Measurements from ENCODE around the gene GTF2A2. TPM values are rescaled to one million over a fixed set of nuclear protein-coding genes. Genes with fewer than 3 reads are reported as not detected.

Gene GTF2A2
- polyA plus RNA-seq, 1 of the 3 experiments (the other 2 are of a cell fraction) = 77.4 TPM

GRCh38 chr15:59674361-59674877 lies 17.1 kb upstream of the GTF2A2 start:
- CTCF ChIA-PET = no interaction called here
- POLR2A ChIA-PET = no interaction called here
- H3K9me3 ChIP-seq = no peaks in the 10 kb centered on the region

GRCh38 chr15:59668556-59668955 lies 11.2 kb upstream of the GTF2A2 start:
- Histone ChIP-seq H3K4me3 (ENCODE audit: low read depth in 2 of 2, low read length in 1 of 2) (no peak overlapping the region), H3K27me3 (ENCODE audit: insufficient read depth) (no peaks in the 10 kb centered on the region), H3F3A (replicated peaks; ENCODE audit: insufficient read depth) (peaks cover 24% of the 10 kb centered on the region), H3K4me1 (ENCODE audit: control insufficient read depth in 1 of 2, insufficient read depth in 2 of 2, low read depth in 1 of 2, low read length in 1 of 2) (no peaks in the 10 kb centered on the region; a peak in 1 of 4 replicates), H4K20me1 (ENCODE audit: insufficient read depth) (no peaks in the 10 kb centered on the region; the same call in 1 of the 2 replicates), H3K27ac (ENCODE audit: low read depth in 2 of 2, low read length in 1 of 2) (no peak overlapping the region), H3K9me2 (no peaks in the 10 kb centered on the region), H3K9me3 (no peaks in the 10 kb centered on the region), H3K79me2 (ENCODE audit: insufficient read depth) (peaks cover 8% of the 10 kb centered on the region), H3K4me2 (no peak overlapping the region), H2AFZ (ENCODE audit: low read depth) (no peak overlapping the region), H3K36me3 (replicated peaks in 1 of 2; ENCODE audit: control insufficient read depth in 1 of 2, insufficient read depth in 2 of 2, low read length in 1 of 2) (peaks cover 73 to 88% of the 10 kb centered on the region in 2 experiments), H3K9ac (no peak overlapping the region)
- no peak for DNase-seq
- POLR2A ChIA-PET = no interaction called here
- CTCF ChIA-PET = interaction anchor here (1.3 kb wide), 1 partner anchor 140 kb away, joined by 3 read pairs; no protein-coding TSS in a partner anchor
- WGBS (ENCODE audit: low lambda C conversion rate) = 90% methylated on average over 8 of the region's 8 CpGs
- TF ChIP-seq NRF1 (IDR thresholded peaks at IDR 0.05; ENCODE audit: low read depth, low read length) (no peak), YY1 (IDR thresholded peaks at IDR 0.05; ENCODE audit: low read depth) (no peak), RAD21 (IDR thresholded peaks at IDR 0.05; ENCODE audit: low read length) (no peak), MXI1 (IDR thresholded peaks at IDR 0.05; ENCODE audit: low read depth, low read length) (no peak), RXRA (IDR thresholded peaks at IDR 0.05; ENCODE audit: borderline replicate concordance, low read depth) (no peak), TEAD4 (IDR thresholded peaks at IDR 0.05; ENCODE audit: borderline replicate concordance, insufficient read depth) (no peak), SIN3A (IDR thresholded peaks at IDR 0.05; ENCODE audit: borderline replicate concordance, low read depth, low read length) (no peak), PBX3 (IDR thresholded peaks at IDR 0.05) (no peak), CTCF (IDR thresholded peaks at IDR 0.05) (no peak), ELF1 (IDR thresholded peaks at IDR 0.05) (no peak), FOXM1 (IDR thresholded peaks at IDR 0.05; ENCODE audit: low read depth) (no peak), GATA2 (CRISPR knock-in tag; IDR thresholded peaks at IDR 0.05) (no peak), GABPA (IDR thresholded peaks at IDR 0.05; ENCODE audit: low read depth) (no peak), FOSL2 (IDR thresholded peaks at IDR 0.05; ENCODE audit: borderline replicate concordance, low read depth) (no peak), MEF2A (IDR thresholded peaks at IDR 0.05; ENCODE audit: borderline replicate concordance, low read depth) (no peak)
- TF ChIP-seq, protein P1, sequence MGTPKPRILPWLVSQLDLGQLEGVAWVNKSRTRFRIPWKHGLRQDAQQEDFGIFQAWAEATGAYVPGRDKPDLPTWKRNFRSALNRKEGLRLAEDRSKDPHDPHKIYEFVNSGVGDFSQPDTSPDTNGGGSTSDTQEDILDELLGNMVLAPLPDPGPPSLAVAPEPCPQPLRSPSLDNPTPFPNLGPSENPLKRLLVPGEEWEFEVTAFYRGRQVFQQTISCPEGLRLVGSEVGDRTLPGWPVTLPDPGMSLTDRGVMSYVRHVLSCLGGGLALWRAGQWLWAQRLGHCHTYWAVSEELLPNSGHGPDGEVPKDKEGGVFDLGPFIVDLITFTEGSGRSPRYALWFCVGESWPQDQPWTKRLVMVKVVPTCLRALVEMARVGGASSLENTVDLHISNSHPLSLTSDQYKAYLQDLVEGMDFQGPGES (IDR thresholded peaks at IDR 0.05; ENCODE audit: low read depth, low read length) = no peak

More at GRCh38 chr15:59674361-59674877, 17.1 kb upstream of the GTF2A2 start:
- H3K4me1 ChIP-seq (ENCODE audit: control insufficient read depth in 1 of 2, insufficient read depth in 2 of 2, low read depth in 1 of 2, low read length in 1 of 2) = no peaks in the 10 kb centered on the region
- no peaks in the 10 kb centered on the region for H3K27me3 ChIP-seq (ENCODE audit: insufficient read depth)
- DNase-seq = no peak
- H3K9ac ChIP-seq = no peak overlapping the region
- peaks cover 71 to 92% of the 10 kb centered on the region in 2 experiments for H3K36me3 ChIP-seq (replicated peaks in 1 of 2; ENCODE audit: control insufficient read depth in 1 of 2, insufficient read depth in 2 of 2, low read length in 1 of 2)
- H3K4me3 ChIP-seq (ENCODE audit: low read depth in 2 of 2, low read length in 1 of 2) = no peak overlapping the region
- no peak overlapping the region for H3K27ac ChIP-seq (ENCODE audit: low read depth in 2 of 2, low read length in 1 of 2)
- TF ChIP-seq PBX3 (IDR thresholded peaks at IDR 0.05) (no peak), RAD21 (IDR thresholded peaks at IDR 0.05; ENCODE audit: low read length) (no peak), TAF1 (IDR thresholded peaks at IDR 0.05; ENCODE audit: borderline replicate concordance, low read depth, low read length) (no peak), ELF1 (IDR thresholded peaks at IDR 0.05) (no peak)
- TF ChIP-seq, protein P2, sequence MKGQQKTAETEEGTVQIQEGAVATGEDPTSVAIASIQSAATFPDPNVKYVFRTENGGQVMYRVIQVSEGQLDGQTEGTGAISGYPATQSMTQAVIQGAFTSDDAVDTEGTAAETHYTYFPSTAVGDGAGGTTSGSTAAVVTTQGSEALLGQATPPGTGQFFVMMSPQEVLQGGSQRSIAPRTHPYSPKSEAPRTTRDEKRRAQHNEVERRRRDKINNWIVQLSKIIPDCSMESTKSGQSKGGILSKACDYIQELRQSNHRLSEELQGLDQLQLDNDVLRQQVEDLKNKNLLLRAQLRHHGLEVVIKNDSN (IDR thresholded peaks at IDR 0.05; ENCODE audit: borderline replicate concordance, low read depth) = no peak
- TF ChIP-seq, protein P3, sequence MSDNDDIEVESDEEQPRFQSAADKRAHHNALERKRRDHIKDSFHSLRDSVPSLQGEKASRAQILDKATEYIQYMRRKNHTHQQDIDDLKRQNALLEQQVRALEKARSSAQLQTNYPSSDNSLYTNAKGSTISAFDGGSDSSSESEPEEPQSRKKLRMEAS (IDR thresholded peaks at IDR 0.05; ENCODE audit: low read depth) = no peak
- H3K9me2 ChIP-seq = no peaks in the 10 kb centered on the region
- 95% methylated on average over 3 of the region's 3 CpGs for WGBS (ENCODE audit: low lambda C conversion rate)
- H3K79me2 ChIP-seq (ENCODE audit: insufficient read depth) = peaks cover 7% of the 10 kb centered on the region; the same call in 1 of the 2 replicates
- no peaks in the 10 kb centered on the region for H4K20me1 ChIP-seq (ENCODE audit: insufficient read depth)
- H2AFZ ChIP-seq (ENCODE audit: low read depth) = no peak overlapping the region
- peaks cover 13% of the 10 kb centered on the region for H3F3A ChIP-seq (replicated peaks; ENCODE audit: insufficient read depth)
- no peak overlapping the region for H3K4me2 ChIP-seq

Data from SK-N-SH (cell line).